Transverse colon (tissue), 4 donors: ENCODE data around the gene RHOF.

Source experiments
- CTCF ChIP-seq, 5 experiments: fragments of 200-600 bp in 3 of 5; fragments of 450-650 bp in 2 of 5; sonication (generic) in 3 of 5; IDR thresholded peaks; 1 replicate in 2 of 5; 2 replicates in 3 of 5; pipeline ENCODE4 v1.5.1; 2016 to 2017; ENCODE audit warnings: antibody characterized with exemption in 5 of 5, inconsistent platforms in 3 of 5, mild to moderate bottlenecking in 2 of 5, moderate library complexity in 1 of 5
- EP300 ChIP-seq: sonication (generic); formaldehyde crosslinking; IDR thresholded peaks from one replicate; pipeline ENCODE4 v1.6.1; 2017; ENCODE audit warnings: antibody characterized with exemption, low read depth
- POLR2A ChIP-seq: fragments of 450-650 bp; IDR thresholded peaks from one replicate; pipeline ENCODE4 v1.6.1; 2016; ENCODE audit warnings: antibody characterized with exemption, mild to moderate bottlenecking, moderate library complexity
- POLR2AphosphoS5 ChIP-seq, 3 donors: sonication (generic); formaldehyde crosslinking; IDR thresholded peaks; one replicate each; pipeline ENCODE4 v1.6.1; 2016; ENCODE audit warnings: antibody characterized with exemption in 3 of 3

- TF ChIP-seq CTCF (IDR thresholded peaks at IDR 0.05) (no peak), EP300 (no peak), POLR2AphosphoS5 (IDR thresholded peaks at IDR 0.05) (no peak), POLR2A (no peak)
Observed at GRCh38 chr12:121750507-121750955, 43.0 kb downstream of the RHOF start.
